T-cell (primary cell): ENCODE data around the gene HIPK2. TPM values are rescaled to one million over a fixed set of nuclear protein-coding genes. Genes with fewer than 3 reads are reported as not detected.

ENCODE experiments used
- ATAC-seq, 4 experiments: fragments of 200-7000 bp in 3 of 4; fragments of 150-1000 bp in 1 of 4; cut with Tn5 transposase; replicated peaks in 1 of 4; 1 replicate in 3 of 4; 2 replicates in 1 of 4; pipeline ENCODE4 v1.10.0; 2021; ENCODE audit warnings: moderate library complexity in 3 of 4, mild to moderate bottlenecking in 2 of 4, moderate number of reproducible peaks in 1 of 4
- CTCF ChIA-PET, 2 donors: fragments of 300-600 bp; sonication (Branson Sonifier 250); formaldehyde crosslinking; loops; one replicate each; lab custom pipeline; 2022; ENCODE audit warnings: antibody characterized with exemption in 2 of 2; lab: Charles Lee
- POLR2A ChIA-PET, 2 donors: fragments of 300-600 bp; sonication (Branson Sonifier 250); formaldehyde crosslinking; loops; one replicate each; lab custom pipeline; 2022; ENCODE audit warnings: antibody characterized with exemption in 2 of 2; lab: Charles Lee
- DNase-seq, 35 experiments: peaks; one replicate each; pipeline versions ENCODE4 v3.0.0 to v3.0.0-alpha.2; 2013 to 2023
- H3K27ac ChIP-seq: one replicate; pipeline ENCODE4 v1.5.1; 2013; ENCODE audit warnings: low read length
- H3K27me3 ChIP-seq, 2 experiments: replicated peaks in 1 of 2; 1 replicate in 1 of 2; 2 replicates in 1 of 2; pipeline versions ENCODE4 v1.6.1 to v1.7.0; 2013; ENCODE audit warnings: low read length in 1 of 2, mixed read lengths in 1 of 2; ENCODE audit not compliant: control insufficient read depth in 2 of 2, insufficient read depth in 2 of 2; ENCODE audit errors: extremely low read depth in 1 of 2
- H3K36me3 ChIP-seq, 2 donors: 1 replicate in 1 of 2; 2 replicates in 1 of 2; pipeline versions ENCODE4 v1.6.1 to v1.7.0; 2013; ENCODE audit warnings: low read length in 1 of 2; ENCODE audit not compliant: control insufficient read depth in 2 of 2, insufficient read depth in 1 of 2; ENCODE audit errors: extremely low read depth in 1 of 2
- H3K4me1 ChIP-seq, 2 experiments: 1 replicate in 1 of 2; 2 replicates in 1 of 2; pipeline versions ENCODE4 v1.6.1 to v1.7.0; 2013; ENCODE audit warnings: low read length in 2 of 2, mixed read lengths in 1 of 2; ENCODE audit not compliant: insufficient read depth in 2 of 2, control insufficient read depth in 1 of 2; ENCODE audit errors: extremely low read depth in 1 of 2
- H3K4me3 ChIP-seq, 2 donors: 1 replicate in 1 of 2; 2 replicates in 1 of 2; pipeline versions ENCODE4 v1.5.1 to v1.7.0; 2013; ENCODE audit warnings: mild to moderate bottlenecking in 2 of 2, low read length in 1 of 2, moderate library complexity in 1 of 2; ENCODE audit not compliant: control insufficient read depth in 1 of 2; ENCODE audit errors: extremely low read depth in 1 of 2
- H3K9me3 ChIP-seq: 2 replicates; pipeline ENCODE4 v1.7.0; 2013
- H3K27ac Mint-ChIP-seq, 2 donors: one replicate each; pipeline ENCODE4 v1.8.0; 2020 to 2021; ENCODE audit warnings: mild to moderate bottlenecking in 2 of 2, mixed read lengths in 2 of 2
- H3K27me3 Mint-ChIP-seq, 2 donors: one replicate each; pipeline ENCODE4 v1.8.0; 2021 to 2022; ENCODE audit warnings: mixed read lengths in 2 of 2
- H3K36me3 Mint-ChIP-seq: one replicate; pipeline ENCODE4 v1.8.0; 2021; ENCODE audit warnings: mixed read lengths
- H3K4me1 Mint-ChIP-seq, 3 donors: one replicate each; pipeline ENCODE4 v1.8.0; 2020 to 2022; ENCODE audit warnings: mixed read lengths in 3 of 3, mild to moderate bottlenecking in 1 of 3
- H3K4me3 Mint-ChIP-seq, 3 donors: one replicate each; pipeline ENCODE4 v1.8.0; 2020 to 2022; ENCODE audit warnings: mild to moderate bottlenecking in 3 of 3, mixed read lengths in 3 of 3, moderate library complexity in 3 of 3
- H3K9me3 Mint-ChIP-seq, 3 donors: one replicate each; pipeline ENCODE4 v1.8.0; 2020 to 2022; ENCODE audit warnings: mixed read lengths in 3 of 3
- WGBS: methylation state at CpG from one replicate; pipeline ENCODE4 v1.1.5; 2013; ENCODE audit warnings: missing lambda C conversion rate; ENCODE audit not compliant: insufficient coverage; 5-methylcytosine and 5-hydroxymethylcytosine counted together
- total RNA-seq, 35 experiments: library from RNA in 6 of 35; stranded (reverse) in 6 of 35; fragments of 120-200 nt in 1 of 35; gene quantifications; one replicate each; pipeline versions ENCODE4 v1.2.1 to v1.2.4 and lab custom pipeline; 2013 to 2026

Gene HIPK2
- total RNA-seq, 5 donors from 2014 or later (not counting 1 experiment from before 2014, with no cell fraction given), result 32.7 to 34.5 (median 33.5) TPM

DNA sequence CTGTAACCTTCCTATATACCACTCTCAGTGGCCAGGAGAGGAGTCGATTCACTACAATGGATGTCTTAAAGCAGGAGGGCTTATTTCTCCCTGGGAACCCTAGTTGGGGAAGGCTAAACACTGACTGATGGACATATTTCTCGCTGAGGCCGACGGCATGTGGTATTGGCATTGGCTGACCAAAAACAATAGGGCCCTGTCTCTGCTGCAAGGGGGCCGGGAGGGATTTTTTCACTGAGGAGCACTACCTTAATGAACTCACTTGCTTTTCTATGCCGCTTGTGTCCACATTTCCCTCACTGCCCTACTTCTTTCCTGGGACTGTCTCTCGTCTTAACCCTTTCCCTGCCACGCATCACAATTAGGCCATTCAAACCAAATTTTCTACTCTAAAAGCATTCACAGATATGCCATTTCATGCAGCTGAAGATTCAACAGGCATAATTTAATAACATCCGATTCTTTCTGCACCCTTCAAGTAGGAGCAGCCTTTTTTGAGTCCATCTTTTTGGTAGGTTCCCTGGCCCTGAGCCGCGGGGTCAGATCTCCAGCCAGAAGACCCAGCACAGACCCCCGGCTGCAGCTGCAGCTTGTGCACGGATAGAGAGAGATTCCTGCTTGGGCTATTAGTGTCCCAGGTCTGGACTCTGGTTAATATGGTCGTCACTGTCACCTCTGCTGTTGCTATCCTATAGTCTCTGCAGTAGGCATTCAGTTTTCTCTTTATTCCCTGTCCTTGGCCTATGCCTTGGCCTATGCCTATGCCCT lies 118.7 kb downstream of the HIPK2 start:
- DNase-seq (no peak), ATAC-seq (no peak)
- Mint-ChIP-seq H3K9me3 (no peaks in the 10 kb centered on the region), H3K36me3 (peaks cover 20% of the 10 kb centered on the region), H3K4me3 (no peak overlapping the region), H3K27me3 (no peaks in the 10 kb centered on the region), H3K4me1 (peaks cover 48 to 70% (median 56%) of the 10 kb centered on the region in 3 donors), H3K27ac (peak overlapping the region in 1 of 2 donors; percentile 71)
- H3K36me3 ChIP-seq, result no peaks in the 10 kb centered on the region
- H3K4me1 ChIP-seq, result peaks cover 0 to 6% of the 10 kb centered on the region in 2 experiments
- no peak overlapping the region for H3K4me3 ChIP-seq
- H3K27me3 ChIP-seq, result no peaks in the 10 kb centered on the region
- no peaks in the 10 kb centered on the region for H3K9me3 ChIP-seq
- ChIA-PET CTCF (interaction anchor here in 1 of 2 donors (0.6 to 2.5 kb wide), 2 partner anchors 13 to 26 kb away, joined by 3 to 8 read pairs; no protein-coding TSS in a partner anchor), POLR2A (no interaction called here)
- no peak overlapping the region for H3K27ac ChIP-seq
- 96% methylated on average over 13 of the region's 14 CpGs for WGBS

GRCh38 chr7:139658296-139658695 lies 119.5 kb downstream of the HIPK2 start:
- no peak for ATAC-seq
- no peaks in the 10 kb centered on the region for H3K36me3 ChIP-seq

GRCh38 chr7:139657725-139658124 lies 120.1 kb downstream of the HIPK2 start:
- no peaks in the 10 kb centered on the region for H3K9me3 ChIP-seq
- WGBS, result 80% methylated on average over 1 of the region's 1 CpG
- H3K27me3 ChIP-seq, result no peaks in the 10 kb centered on the region
- H3K4me3 Mint-ChIP-seq, result no peak overlapping the region
- ChIA-PET POLR2A (no interaction called here), CTCF (no interaction called here)
- peaks cover 14% of the 10 kb centered on the region for H3K36me3 Mint-ChIP-seq
- H3K4me3 ChIP-seq, result no peak overlapping the region
- H3K4me1 ChIP-seq, result peaks cover 2 to 3% of the 10 kb centered on the region in 2 experiments
- no peak overlapping the region for H3K27ac ChIP-seq
- DNase-seq, result no peak
- H3K9me3 Mint-ChIP-seq, result no peaks in the 10 kb centered on the region
- H3K27ac Mint-ChIP-seq, result peak overlapping the region; percentile 39 to 59
- peaks cover 35 to 64% (median 45%) of the 10 kb centered on the region in 3 donors for H3K4me1 Mint-ChIP-seq
- H3K36me3 ChIP-seq, result no peaks in the 10 kb centered on the region
- H3K27me3 Mint-ChIP-seq, result no peaks in the 10 kb centered on the region
- no peak for ATAC-seq

More at GRCh38 chr7:139658296-139658695, 119.5 kb downstream of the HIPK2 start:
- no CpG with 5 or more reads among the region's 3 CpGs for WGBS
- peaks cover 1 to 6% of the 10 kb centered on the region in 2 experiments for H3K4me1 ChIP-seq
- POLR2A ChIA-PET, result no interaction called here
- no peaks in the 10 kb centered on the region for H3K9me3 ChIP-seq
- Mint-ChIP-seq H3K4me3 (no peak overlapping the region), H3K9me3 (no peaks in the 10 kb centered on the region), H3K27me3 (no peaks in the 10 kb centered on the region), H3K27ac (peak overlapping the region in 1 of 2 donors; percentile 71), H3K36me3 (peaks cover 14% of the 10 kb centered on the region), H3K4me1 (peaks cover 41 to 70% (median 50%) of the 10 kb centered on the region in 3 donors)
- no peak overlapping the region for H3K27ac ChIP-seq
- CTCF ChIA-PET, result no interaction called here
- no peak for DNase-seq
- H3K4me3 ChIP-seq, result no peak overlapping the region
- no peaks in the 10 kb centered on the region for H3K27me3 ChIP-seq

GRCh38 chr7:139656387-139656786 lies 121.4 kb downstream of the HIPK2 start:
- Mint-ChIP-seq H3K36me3 (peaks cover 18% of the 10 kb centered on the region), H3K4me1 (peaks cover 28 to 54% (median 35%) of the 10 kb centered on the region in 3 donors), H3K9me3 (no peaks in the 10 kb centered on the region), H3K27ac (peak overlapping the region in 1 of 2 donors; percentile 1), H3K27me3 (no peaks in the 10 kb centered on the region), H3K4me3 (no peak overlapping the region)
- no peak overlapping the region for H3K4me3 ChIP-seq
- no peaks in the 10 kb centered on the region for H3K9me3 ChIP-seq
- H3K4me1 ChIP-seq, result peaks cover 0 to 2% of the 10 kb centered on the region in 2 experiments
- H3K27me3 ChIP-seq, result no peaks in the 10 kb centered on the region
- no peaks in the 10 kb centered on the region for H3K36me3 ChIP-seq
- no peak for DNase-seq
- ChIA-PET CTCF (no interaction called here), POLR2A (no interaction called here)
- 98% methylated on average over 6 of the region's 6 CpGs for WGBS
- H3K27ac ChIP-seq, result no peak overlapping the region
- no peak for ATAC-seq

DNA sequence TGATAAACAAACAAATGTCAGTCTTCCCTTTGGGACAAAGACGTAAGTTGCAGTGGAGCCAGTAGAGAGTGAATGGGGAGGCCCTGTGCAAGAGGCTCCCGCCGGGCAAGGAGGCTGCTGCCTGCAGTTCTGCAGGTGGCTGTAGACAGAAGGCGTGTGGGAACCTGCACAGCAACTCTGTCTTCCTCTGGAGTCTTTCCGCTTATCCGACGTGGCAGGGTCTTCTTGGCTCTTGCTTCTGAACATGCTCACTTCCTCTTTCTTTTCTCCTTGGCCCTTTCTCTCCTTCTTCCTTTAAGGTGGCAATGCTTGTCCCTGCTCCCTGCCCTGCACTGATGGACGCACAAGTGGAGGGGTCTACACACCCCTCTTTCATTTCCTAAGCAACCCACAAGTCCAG lies 122.5 kb downstream of the HIPK2 start:
- Mint-ChIP-seq H3K4me3 (no peak overlapping the region), H3K9me3 (no peaks in the 10 kb centered on the region), H3K36me3 (peaks cover 18% of the 10 kb centered on the region), H3K27ac (peak overlapping the region in 1 of 2 donors; percentile 45), H3K27me3 (no peaks in the 10 kb centered on the region), H3K4me1 (peaks cover 32 to 55% (median 36%) of the 10 kb centered on the region in 3 donors)
- ChIA-PET POLR2A (no interaction called here), CTCF (no interaction called here)
- Histone ChIP-seq H3K27ac (no peak overlapping the region), H3K36me3 (no peaks in the 10 kb centered on the region), H3K4me1 (peaks cover 0 to 5% of the 10 kb centered on the region in 2 experiments), H3K4me3 (no peak overlapping the region), H3K9me3 (no peaks in the 10 kb centered on the region), H3K27me3 (no peaks in the 10 kb centered on the region)
- 85% methylated on average over 7 of the region's 8 CpGs for WGBS
- DNase-seq (no peak), ATAC-seq (no peak)

GRCh38 chr7:139654276-139655181 lies 123.3 kb downstream of the HIPK2 start:
- ATAC-seq, result no peak
- Histone ChIP-seq H3K4me1 (peaks cover 2 to 10% of the 10 kb centered on the region in 2 experiments), H3K4me3 (no peak overlapping the region), H3K27ac (no peak overlapping the region), H3K9me3 (no peaks in the 10 kb centered on the region), H3K27me3 (no peaks in the 10 kb centered on the region), H3K36me3 (no peaks in the 10 kb centered on the region)
- Mint-ChIP-seq H3K4me3 (no peak overlapping the region), H3K36me3 (peaks cover 18% of the 10 kb centered on the region), H3K4me1 (peaks cover 34 to 55% (median 41%) of the 10 kb centered on the region in 3 donors), H3K27me3 (no peaks in the 10 kb centered on the region), H3K9me3 (no peaks in the 10 kb centered on the region), H3K27ac (peak overlapping the region in 1 of 2 donors; percentile 36)
- WGBS, result 93% methylated on average over 3 of the region's 14 CpGs
- no peak for DNase-seq
- ChIA-PET POLR2A (interaction anchor here in 1 of 2 donors (0.7 kb wide), 1 partner anchor 663 kb away, joined by 3 read pairs; no protein-coding TSS in a partner anchor), CTCF (no interaction called here)
